Smooth muscle cell of the brain vasculature (primary cell): ENCODE results near the gene LSM11.
"Not testable (repeated sequence)": the region's sequence is repeated elsewhere in the genome, so short reads cannot be mapped to it uniquely, and the experiment has no call there.

Source experiments
- DNase-seq: peaks from one replicate; pipeline ENCODE4 v3.0.0-alpha.2; 2012; ENCODE audit warnings: low read depth, low spot score

LSM11 gene

GRCh38 chr5:157743163-157744050 is at the start of gene LSM11:
LSM11 (plus strand) TSS chr5:157743712; CDS start chr5:157743751, 39 bp downstream.
- peak; percentile 45 for DNase-seq

DNA sequence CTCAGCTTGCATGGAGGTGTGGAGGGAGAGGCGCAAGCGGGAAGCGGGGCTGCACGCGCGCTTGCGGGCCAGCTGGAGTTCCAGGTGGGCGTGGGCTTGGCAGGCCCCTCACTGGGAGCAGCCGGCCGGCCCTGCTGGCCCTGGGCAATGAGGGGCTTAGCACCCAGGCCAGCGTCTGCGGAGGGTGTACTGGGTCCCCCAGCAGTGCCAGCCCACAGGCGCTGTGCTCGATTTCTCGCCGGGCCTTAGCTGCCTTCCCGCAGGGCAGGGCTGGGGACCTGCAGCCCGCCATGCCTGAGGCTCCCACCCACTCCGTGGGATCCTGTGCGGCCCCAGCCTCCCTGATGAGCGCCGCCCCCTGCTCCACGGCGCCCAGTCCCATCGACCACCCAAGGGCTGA is 49.7 kb upstream of the LSM11 start:
- not testable (repeated sequence) for DNase-seq

DNA sequence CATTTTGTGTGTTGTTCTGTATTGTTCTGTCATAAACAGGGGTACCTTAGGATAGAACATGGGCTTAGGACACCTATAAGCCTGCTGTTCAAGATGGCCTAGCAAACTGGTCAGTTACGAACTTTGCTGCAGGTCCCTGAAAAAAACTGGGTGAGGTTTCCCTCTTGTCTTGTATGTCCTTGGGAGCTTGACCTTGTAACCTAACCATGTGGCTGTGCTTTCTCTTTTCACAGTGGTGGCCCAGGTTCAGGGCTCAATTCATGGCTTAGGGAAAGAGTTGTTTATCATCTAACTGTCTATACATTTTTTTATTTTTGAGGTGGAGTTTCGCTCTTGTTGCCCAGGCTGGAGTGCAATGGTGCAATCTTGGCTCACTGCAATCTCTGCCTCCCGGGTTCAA is 47.4 kb upstream of the LSM11 start:
- not testable (repeated sequence) for DNase-seq

DNA sequence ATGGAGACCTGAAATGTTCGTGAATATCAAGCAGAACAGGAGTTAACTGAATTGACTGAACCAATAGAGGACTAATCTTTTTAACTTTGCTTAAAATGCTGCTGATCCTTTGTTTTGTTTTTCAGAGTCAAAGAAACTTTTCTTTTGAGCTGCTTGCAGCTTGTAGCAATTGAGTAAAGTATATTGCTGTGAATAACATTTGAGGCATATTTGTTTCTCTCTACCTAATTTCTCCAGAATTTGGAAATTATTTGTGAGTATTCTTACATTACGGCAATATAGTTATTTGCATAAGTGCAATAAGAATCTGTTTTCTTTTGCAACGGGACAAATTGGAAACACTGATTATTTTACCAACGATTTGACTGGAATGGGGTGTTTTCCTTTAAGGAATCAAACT is 44.8 kb upstream of the LSM11 start:
- DNase-seq = not testable (repeated sequence)

DNA sequence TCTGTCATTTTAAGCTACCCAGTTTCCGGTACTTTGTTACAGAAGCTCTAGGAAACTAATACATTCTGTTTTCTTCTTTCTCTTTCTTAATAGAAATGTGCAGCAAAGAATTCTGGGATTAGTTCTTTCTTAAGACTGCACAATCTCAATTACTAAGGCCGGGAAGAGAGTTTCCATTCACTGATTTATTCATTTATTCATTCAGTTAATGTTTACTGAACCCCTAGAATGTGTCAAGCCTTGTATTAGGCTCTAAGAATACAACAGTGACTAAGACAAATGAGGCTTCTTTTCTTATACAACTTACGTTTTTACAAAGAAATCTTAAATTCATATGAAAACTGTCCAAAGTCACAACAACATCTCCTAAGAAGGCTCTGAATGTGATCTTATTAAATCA is 39.8 kb upstream of the LSM11 start:
- no peak for DNase-seq

- no peak for DNase-seq
These were observed 34.6 kb upstream of the LSM11 start for GRCh38 chr5:157708866-157709265.

DNA sequence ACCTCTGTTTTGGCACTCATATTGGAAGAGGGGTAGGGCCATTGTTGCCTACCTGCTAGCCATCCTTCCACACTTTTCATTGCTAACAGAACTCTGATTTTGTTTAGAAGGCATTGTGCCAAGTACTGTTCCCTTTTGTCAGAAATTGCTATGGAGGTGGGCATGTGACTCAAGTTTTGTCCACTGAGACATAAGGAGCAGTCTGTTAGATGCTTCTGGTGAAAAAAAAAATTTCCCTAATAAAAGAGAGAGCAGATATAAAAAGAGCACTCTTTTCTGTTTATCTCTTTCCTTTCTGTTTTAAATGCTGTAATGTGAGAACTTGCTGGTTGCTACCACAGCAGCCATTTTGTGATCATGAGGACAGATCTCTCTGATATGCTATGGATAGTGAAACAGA is 34.2 kb upstream of the LSM11 start:
- DNase-seq = no peak

DNA sequence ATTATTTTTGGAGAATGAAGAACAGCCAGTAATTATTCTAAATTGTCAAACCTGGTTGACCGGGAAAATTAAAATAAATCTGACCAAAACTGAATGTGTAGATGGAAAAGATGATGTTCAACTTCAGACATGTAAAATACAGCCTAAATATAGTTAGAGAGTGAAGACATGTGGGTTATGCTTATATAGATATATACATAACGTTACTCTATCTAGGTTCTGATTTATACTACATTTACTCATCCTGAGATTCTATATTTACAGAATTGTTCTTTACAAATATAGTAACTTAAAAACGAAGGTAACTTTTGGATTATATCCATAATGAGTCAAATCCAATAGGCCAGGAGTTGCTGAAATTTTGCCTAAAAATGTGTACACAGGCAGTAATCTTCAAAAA is 33.1 kb upstream of the LSM11 start:
- no peak for DNase-seq

DNA sequence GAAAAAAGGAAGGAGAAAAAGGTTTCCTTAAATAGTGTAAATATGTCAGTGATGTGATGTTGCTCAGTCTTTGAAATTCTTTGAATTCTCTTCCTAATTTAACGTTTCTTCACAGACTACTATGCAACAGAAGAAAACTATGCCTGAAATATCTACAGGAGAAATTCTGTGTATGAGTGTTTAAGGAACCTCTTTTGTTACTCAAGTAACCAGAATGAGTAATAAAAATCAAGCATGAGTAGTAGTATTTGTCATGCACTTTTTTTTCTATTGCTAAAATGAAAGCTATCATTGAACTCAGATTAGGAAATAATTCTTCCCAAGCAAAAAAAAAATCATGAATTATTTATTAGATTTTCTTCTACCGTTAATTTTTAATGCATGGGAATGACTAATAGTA is 32.6 kb upstream of the LSM11 start:
- DNase-seq = no peak

DNA sequence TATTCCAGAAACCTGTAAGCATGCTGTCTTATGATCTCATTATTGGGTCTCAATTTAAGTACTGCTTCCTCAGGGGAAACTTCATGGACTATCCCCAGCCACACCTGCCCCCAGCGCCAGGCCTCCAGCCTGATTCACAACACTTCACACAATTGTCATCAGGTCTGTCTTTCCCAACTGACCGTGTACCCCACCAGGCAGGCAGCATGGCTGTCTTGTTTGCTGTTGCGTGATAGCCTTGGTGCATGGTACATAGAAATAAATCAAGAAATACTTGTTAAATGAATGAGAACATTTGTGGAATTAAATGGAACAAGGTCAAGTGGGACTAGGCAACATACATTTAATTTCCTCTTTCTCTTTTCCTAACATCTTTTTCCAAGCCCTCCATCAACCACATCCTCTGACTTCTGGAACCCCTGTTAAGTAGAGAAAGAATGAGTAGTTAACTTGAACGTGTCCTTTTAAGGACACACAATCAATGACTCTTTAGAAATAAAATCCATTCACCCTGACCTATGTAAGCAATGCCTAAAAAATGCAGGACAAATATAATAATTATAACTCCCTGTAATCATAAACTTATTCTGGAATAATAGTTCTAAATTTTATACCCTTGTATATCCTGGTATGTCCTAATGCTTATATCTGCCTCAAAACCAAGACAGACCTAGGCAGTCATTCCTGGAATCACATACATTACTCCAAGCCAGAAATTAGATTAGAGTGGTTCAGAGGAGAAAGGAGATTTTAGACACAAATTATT is 29.5 kb upstream of the LSM11 start:
- no peak for DNase-seq

- no peak for DNase-seq
These were observed 29.0 kb upstream of the LSM11 start for GRCh38 chr5:157714596-157714864.

- peak; percentile 52 for DNase-seq
These were observed 25.0 kb upstream of the LSM11 start for GRCh38 chr5:157718519-157718918.

DNA sequence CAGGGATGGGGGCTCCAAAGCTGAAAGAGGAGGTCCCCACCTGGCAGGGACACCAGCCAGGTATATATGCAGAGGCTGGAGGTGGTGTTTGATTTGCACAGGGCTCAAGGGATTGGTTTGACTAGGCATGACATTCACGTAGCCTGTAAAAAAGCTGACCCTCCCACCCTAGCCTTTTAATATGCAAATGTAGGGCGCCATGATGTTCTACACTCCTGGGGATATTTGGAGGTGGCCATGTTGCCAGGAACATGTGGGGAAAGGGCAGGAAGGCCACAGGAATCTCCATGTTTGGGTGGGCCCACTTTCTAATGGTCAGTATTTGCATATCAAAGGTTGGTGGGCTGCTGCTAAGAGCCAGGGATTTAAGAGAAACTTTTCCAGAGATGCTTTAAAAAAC is 24.3 kb upstream of the LSM11 start:
- DNase-seq = no peak

DNA sequence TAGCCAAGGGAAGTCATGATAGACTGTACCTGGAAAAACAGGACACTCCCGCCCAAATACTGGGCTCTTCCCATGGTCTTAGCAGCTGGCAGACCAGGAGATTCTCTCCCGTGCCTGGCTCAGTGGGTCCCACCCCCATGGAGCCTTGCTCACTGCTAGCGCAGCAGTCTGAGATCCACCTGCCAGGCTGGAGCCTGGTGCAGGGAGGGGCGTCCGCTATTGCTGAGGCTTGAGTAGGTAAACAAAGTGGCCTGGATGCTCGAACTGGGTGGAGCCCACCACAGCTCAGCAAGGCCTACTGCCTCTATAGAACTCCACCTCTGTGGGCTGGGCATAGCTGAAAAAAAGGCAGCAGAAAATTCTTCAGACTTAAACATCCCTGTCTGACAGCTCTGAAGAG is 22.4 kb upstream of the LSM11 start:
- DNase-seq = no peak

GRCh38 chr5:157722895-157723294 is 20.6 kb upstream of the LSM11 start:
- not testable (repeated sequence) for DNase-seq

GRCh38 chr5:157726607-157727006 is 16.9 kb upstream of the LSM11 start:
- not testable (repeated sequence) for DNase-seq

GRCh38 chr5:157727858-157728257 is 15.7 kb upstream of the LSM11 start:
- DNase-seq = not testable (repeated sequence)

DNA sequence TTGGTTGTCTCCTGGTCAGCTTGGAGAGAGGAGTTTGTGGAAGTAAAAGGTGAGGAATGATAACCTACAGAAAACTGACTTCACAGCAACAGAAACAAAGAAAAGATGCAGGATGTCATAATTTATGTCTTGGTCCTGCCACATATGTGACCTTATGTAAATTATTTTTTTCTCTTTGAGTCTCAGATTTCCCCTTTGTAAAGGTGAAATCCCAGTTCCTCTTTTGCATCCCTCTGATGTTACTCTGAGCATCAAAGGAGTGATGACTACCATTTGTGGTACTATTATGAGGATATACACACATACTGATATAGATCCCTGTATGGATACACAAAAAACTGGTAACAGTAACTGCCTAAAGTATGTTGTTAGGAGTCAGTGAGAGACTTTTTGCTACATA is 13.7 kb upstream of the LSM11 start:
- DNase-seq = no peak

GRCh38 chr5:157730900-157731271 is 12.6 kb upstream of the LSM11 start:
- DNase-seq = no peak

DNA sequence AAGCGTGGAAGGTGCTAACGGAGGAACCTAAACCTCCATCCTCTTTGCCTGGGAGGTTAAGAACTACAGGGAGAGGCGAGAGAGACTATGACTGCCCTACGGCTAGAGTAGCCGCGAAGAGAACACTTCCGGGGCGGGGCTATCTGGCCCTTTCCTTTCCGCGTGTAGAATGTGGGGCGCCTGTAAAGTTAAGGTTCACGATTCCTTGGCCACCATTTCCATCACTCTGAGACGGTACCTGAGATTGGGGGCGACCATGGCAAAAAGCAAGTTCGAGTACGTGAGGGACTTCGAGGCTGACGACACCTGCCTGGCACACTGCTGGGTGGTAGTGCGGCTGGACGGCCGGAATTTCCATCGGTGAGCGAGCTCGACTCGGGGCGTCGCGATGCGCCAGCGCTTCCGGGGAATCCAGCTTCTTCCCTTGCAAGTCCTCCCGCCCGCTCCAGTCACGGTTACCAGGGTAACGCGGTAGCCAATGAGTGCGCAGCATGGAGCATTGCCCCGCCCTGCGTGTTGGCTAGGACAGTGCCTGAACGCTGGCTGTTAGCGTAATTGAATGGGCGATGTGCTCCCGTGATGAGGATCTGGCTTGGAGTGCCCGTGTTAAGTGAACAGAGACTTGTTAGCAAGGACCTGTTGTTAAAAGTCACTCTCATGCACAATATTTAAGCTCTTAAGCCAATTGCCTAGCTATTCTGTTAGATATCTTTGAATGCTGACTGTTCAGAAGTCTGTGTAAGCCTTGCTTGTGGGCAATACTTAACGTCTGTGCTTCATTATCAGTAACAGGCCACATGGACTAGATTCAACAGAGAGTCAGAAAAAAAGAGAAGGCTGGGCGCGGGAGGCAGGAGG is 12.0 kb upstream of the LSM11 start, which contains the start of gene THG1L:
TSS of gene THG1L (plus strand) at position 149 of the 858 bp plus-strand sequence. CDS start at position 170, 21 bp downstream.
- DNase-seq = peak; percentile 92

GRCh38 chr5:157732130-157732514 is 11.4 kb upstream of the LSM11 start:
- DNase-seq = no peak
